ENCODE data around the gene RASGRP1.

GRCh38 chr15:38458646-38459045 lies 106.0 kb downstream of the RASGRP1 start:
- TF ChIP-seq POLR2A (IDR thresholded peaks at IDR 0.05; ENCODE audit: low read depth, low read length) (no peak), E2F4 (IDR thresholded peaks at IDR 0.05; ENCODE audit: low read depth, low read length) (no peak), NRF1 (conservative IDR thresholded peaks at IDR 0.05; ENCODE audit: low read depth, low read length) (no peak), BCL11A (IDR thresholded peaks at IDR 0.05; ENCODE audit: low read depth, low read length) (no peak), YY1 (IDR thresholded peaks at IDR 0.05; ENCODE audit: low read depth, low read length) (no peak)

Measured in GM12878 (cell line).